ENCODE data around the gene WNT5B.

GRCh38 chr12:1633459-1633858, 4.4 kb downstream of the WNT5B start:
- TF ChIP-seq CTCF (IDR thresholded peaks at IDR 0.05) (no peak), POLR2A (IDR thresholded peaks at IDR 0.05) (no peak)
